Trophoblast cell (in vitro differentiated cells and primary cell): Measurements from ENCODE around the gene SLC12A3.
A peak's percentile ranks its signal among the peaks of the same experiment; 100 is the strongest.

Experiments used
- DNase-seq, 2 donors: peaks; one replicate each; pipeline ENCODE4 v3.0.0-alpha.2; 2016
- H2AFZ ChIP-seq: 2 replicates; pipeline ENCODE4 v1.6.1; 2013; ENCODE audit warnings: low read length, moderate library complexity, mild to moderate bottlenecking; ENCODE audit not compliant: insufficient read depth, poor library complexity
- H2AK5ac ChIP-seq: 2 replicates; pipeline ENCODE4 v1.6.1; 2013; ENCODE audit warnings: mild to moderate bottlenecking, low read length
- H2BK120ac ChIP-seq: 2 replicates; pipeline ENCODE4 v1.6.1; 2013; ENCODE audit warnings: low read length, mild to moderate bottlenecking, moderate library complexity; ENCODE audit not compliant: insufficient read depth, poor library complexity
- H2BK12ac ChIP-seq: 2 replicates; pipeline ENCODE4 v1.6.1; 2013; ENCODE audit warnings: mild to moderate bottlenecking, low read length, moderate library complexity
- H2BK5ac ChIP-seq: 2 replicates; pipeline ENCODE4 v1.6.1; 2013; ENCODE audit warnings: low read length, low read depth, moderate library complexity, mild to moderate bottlenecking; ENCODE audit not compliant: poor library complexity
- H3K14ac ChIP-seq: 2 replicates; pipeline ENCODE4 v1.6.1; 2013; ENCODE audit warnings: mild to moderate bottlenecking, low read length
- H3K18ac ChIP-seq: 2 replicates; pipeline ENCODE4 v1.6.1; 2013; ENCODE audit warnings: mild to moderate bottlenecking, low read length
- H3K23ac ChIP-seq: 2 replicates; pipeline ENCODE4 v1.6.1; 2013; ENCODE audit warnings: low read length
- H3K27ac ChIP-seq: 2 replicates; pipeline ENCODE4 v1.5.1; 2013; ENCODE audit warnings: low read depth, mild to moderate bottlenecking, inconsistent platforms, low read length, moderate library complexity
- H3K27me3 ChIP-seq: 2 replicates; pipeline ENCODE4 v1.6.1; 2013; ENCODE audit warnings: inconsistent platforms, mild to moderate bottlenecking, low read length, moderate library complexity; ENCODE audit not compliant: insufficient read depth
- H3K36me3 ChIP-seq, 2 experiments: 1 replicate in 1 of 2; 2 replicates in 1 of 2; pipeline ENCODE4 v1.6.1; 2013; ENCODE audit warnings: low read length in 2 of 2, mild to moderate bottlenecking in 2 of 2, moderate library complexity in 1 of 2; ENCODE audit not compliant: insufficient read depth in 2 of 2, control insufficient read depth in 1 of 2
- H3K4ac ChIP-seq: 2 replicates; pipeline ENCODE4 v1.6.1; 2013; ENCODE audit warnings: low read depth, mild to moderate bottlenecking, low read length, moderate library complexity
- H3K4me1 ChIP-seq, 2 experiments: 1 replicate in 1 of 2; 2 replicates in 1 of 2; pipeline ENCODE4 v1.6.1; 2013; ENCODE audit warnings: low read length in 2 of 2, mild to moderate bottlenecking in 2 of 2, moderate library complexity in 1 of 2; ENCODE audit not compliant: insufficient read depth in 2 of 2, control insufficient read depth in 1 of 2
- H3K4me2 ChIP-seq: 2 replicates; pipeline ENCODE4 v1.6.1; 2013; ENCODE audit warnings: inconsistent platforms, mild to moderate bottlenecking, low read length, moderate library complexity
- H3K4me3 ChIP-seq: 2 replicates; pipeline ENCODE4 v1.5.1; 2013; ENCODE audit warnings: mild to moderate bottlenecking, low read depth, low read length, inconsistent platforms
- H3K79me1 ChIP-seq: one replicate; pipeline ENCODE4 v1.6.1; 2013; ENCODE audit warnings: low read length
- H3K79me2 ChIP-seq: 2 replicates; pipeline ENCODE4 v1.6.1; 2013; ENCODE audit warnings: low read length, mild to moderate bottlenecking; ENCODE audit not compliant: control insufficient read depth, insufficient read depth, poor library complexity
- H3K9ac ChIP-seq: 2 replicates; pipeline ENCODE4 v1.6.1; 2013; ENCODE audit warnings: mild to moderate bottlenecking, low read length
- H3K9me3 ChIP-seq: 2 replicates; pipeline ENCODE4 v1.6.1; 2013; ENCODE audit warnings: low read depth, mild to moderate bottlenecking, control low read depth, inconsistent platforms, low read length; ENCODE audit not compliant: insufficient read depth
- H4K12ac ChIP-seq: 2 replicates; pipeline ENCODE4 v1.6.1; 2013; ENCODE audit warnings: low read depth, mild to moderate bottlenecking, low read length, moderate library complexity
- H4K8ac ChIP-seq: 2 replicates; pipeline ENCODE4 v1.6.1; 2013; ENCODE audit warnings: low read depth, mild to moderate bottlenecking, low read length, moderate library complexity
- H4K91ac ChIP-seq: one replicate; pipeline ENCODE4 v1.6.1; 2013; ENCODE audit warnings: low read depth, mild to moderate bottlenecking, low read length, moderate library complexity
- WGBS: extraction: QIAGEN DNeasy Blood & Tissue Kit; methylation state at CpG from one replicate; pipeline ENCODE4 v1.1.7; 2013; ENCODE audit warnings: missing lambda C conversion rate; ENCODE audit not compliant: insufficient read length, insufficient coverage; ENCODE audit errors: extremely low coverage; 5-methylcytosine and 5-hydroxymethylcytosine counted together

The SLC12A3 gene

DNA sequence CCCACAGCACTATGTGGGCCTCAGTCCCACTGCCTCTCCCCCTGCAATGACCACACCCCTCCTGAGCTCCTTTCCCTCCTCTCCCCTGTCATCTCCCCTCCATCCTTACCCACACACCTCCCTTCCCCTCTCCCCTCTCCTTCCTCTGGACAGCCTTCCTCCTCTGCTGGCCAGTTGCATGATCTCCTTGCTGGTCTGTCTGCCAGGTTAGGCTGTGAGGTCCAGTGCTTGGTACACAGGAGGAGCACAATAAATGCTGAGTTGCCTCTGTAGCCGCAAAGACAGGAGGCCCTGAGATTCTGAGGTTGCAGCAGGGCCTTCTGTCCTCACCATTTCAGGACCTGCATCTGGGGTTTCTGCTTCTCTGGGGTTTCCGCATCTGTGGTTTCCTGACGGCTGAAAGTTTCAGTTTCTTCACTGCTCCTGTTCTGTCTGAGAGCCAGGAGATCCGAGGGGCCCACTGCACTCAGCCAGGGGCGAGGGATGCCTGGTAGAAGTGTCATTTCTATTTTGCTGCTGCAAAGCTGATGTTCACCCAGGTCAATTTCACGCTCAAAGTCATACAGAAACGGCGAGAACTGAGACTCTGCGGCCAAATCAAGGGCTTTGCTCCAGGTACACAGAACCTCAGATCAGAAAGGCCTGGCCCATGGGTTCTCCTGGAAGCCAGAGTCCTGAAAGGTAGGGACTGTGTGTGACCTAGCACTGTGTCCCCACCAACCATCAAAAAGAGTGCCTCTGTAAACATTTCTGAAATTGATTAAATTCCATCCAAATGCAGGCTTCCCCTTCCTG lies 4.6 kb upstream of the SLC12A3 start:
- Histone ChIP-seq H2BK120ac (no peak overlapping the region), H3K9ac (peak overlapping the region; percentile 9), H3K9me3 (no peaks in the 10 kb centered on the region), H4K91ac (no peak overlapping the region), H3K4me2 (peak overlapping the region; percentile 14), H3K4me3 (no peak overlapping the region), H2BK12ac (no peak overlapping the region), H3K18ac (no peak overlapping the region), H3K79me1 (peaks cover 4% of the 10 kb centered on the region), H3K4ac (no peak overlapping the region), H3K4me1 (peaks cover 7 to 17% of the 10 kb centered on the region in 2 experiments), H4K8ac (no peak overlapping the region), H3K79me2 (no peaks in the 10 kb centered on the region), H2AK5ac (no peak overlapping the region), H3K27ac (no peak overlapping the region), H3K14ac (no peak overlapping the region), H2BK5ac (no peak overlapping the region), H3K27me3 (no peaks in the 10 kb centered on the region), H3K23ac (no peak overlapping the region), H4K12ac (no peak overlapping the region), H3K36me3 (no peaks in the 10 kb centered on the region), H2AFZ (no peak overlapping the region)
- no CpG with 5 or more reads among the region's 9 CpGs for whole genome bisulfite sequencing
- DNase-seq: peak in 1 of 2 donors; percentile 30

DNA sequence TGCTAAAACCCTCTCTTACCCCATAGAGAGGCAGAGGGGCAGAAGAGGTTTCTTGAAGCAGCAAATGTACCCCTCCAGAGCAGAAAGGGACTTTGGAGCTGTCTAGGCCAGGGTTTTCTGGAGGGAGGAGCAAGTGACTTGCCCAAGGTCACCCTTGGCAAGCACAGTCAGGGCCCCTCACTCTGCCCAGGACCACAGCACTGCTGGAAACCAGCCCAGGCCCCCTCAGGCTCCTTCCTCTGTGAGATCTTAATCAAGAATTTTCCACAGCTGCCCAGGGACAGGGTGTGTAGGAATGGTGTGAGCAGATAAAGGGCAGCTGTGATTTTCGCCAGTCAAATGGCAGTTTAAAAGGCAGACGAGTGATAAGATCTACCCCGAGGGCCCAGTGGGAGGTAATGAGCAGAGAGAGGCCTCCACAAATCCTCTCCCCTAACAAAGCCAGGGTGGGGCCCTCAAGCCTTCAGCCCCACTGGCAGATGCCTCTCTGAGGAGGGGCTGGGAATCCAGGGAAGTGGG lies 3.9 kb upstream of the SLC12A3 start:
- H3K9me3 ChIP-seq: no peaks in the 10 kb centered on the region
- peaks cover 7 to 17% of the 10 kb centered on the region in 2 experiments for H3K4me1 ChIP-seq
- no peaks in the 10 kb centered on the region for H3K79me2 ChIP-seq
- no peak overlapping the region for H3K4ac ChIP-seq
- H3K9ac ChIP-seq: no peak overlapping the region
- no peak overlapping the region for H4K91ac ChIP-seq
- no peak overlapping the region for H2AK5ac ChIP-seq
- no peak overlapping the region for H3K18ac ChIP-seq
- no peak overlapping the region for H3K27ac ChIP-seq
- H4K8ac ChIP-seq: no peak overlapping the region
- H3K27me3 ChIP-seq: no peaks in the 10 kb centered on the region
- no peaks in the 10 kb centered on the region for H3K36me3 ChIP-seq
- H2BK120ac ChIP-seq: no peak overlapping the region
- no peak overlapping the region for H4K12ac ChIP-seq
- H2BK5ac ChIP-seq: no peak overlapping the region
- peaks cover 4% of the 10 kb centered on the region for H3K79me1 ChIP-seq
- H2BK12ac ChIP-seq: no peak overlapping the region
- H3K4me3 ChIP-seq: no peak overlapping the region
- H2AFZ ChIP-seq: no peak overlapping the region
- H3K23ac ChIP-seq: no peak overlapping the region
- H3K4me2 ChIP-seq: peak overlapping the region; percentile 14
- WGBS: no CpG with 5 or more reads among the region's 3 CpGs
- peak; percentile 91 to 98 for DNase-seq
- no peak overlapping the region for H3K14ac ChIP-seq

DNA sequence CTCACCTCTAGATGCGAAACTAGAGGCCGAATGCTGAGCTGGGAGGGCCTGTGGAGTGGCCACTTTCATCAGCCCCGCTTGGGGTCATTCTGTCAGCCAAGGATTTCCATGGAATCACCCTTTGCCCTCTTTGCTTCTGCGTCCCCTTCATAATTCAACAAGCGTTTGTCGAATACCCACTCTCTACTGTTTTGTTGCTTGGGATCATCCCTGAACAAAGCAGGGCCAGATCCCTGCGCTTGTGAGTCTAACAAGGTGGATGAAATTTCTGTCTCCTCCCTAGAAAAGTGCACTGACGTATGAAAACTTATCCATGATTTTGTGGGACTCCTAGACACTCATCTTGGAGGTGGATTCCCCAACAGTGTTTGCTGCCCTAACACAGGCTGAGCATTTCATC lies 3.3 kb upstream of the SLC12A3 start:
- Histone ChIP-seq H2BK120ac (no peak overlapping the region), H3K18ac (no peak overlapping the region), H3K36me3 (no peaks in the 10 kb centered on the region)

DNA sequence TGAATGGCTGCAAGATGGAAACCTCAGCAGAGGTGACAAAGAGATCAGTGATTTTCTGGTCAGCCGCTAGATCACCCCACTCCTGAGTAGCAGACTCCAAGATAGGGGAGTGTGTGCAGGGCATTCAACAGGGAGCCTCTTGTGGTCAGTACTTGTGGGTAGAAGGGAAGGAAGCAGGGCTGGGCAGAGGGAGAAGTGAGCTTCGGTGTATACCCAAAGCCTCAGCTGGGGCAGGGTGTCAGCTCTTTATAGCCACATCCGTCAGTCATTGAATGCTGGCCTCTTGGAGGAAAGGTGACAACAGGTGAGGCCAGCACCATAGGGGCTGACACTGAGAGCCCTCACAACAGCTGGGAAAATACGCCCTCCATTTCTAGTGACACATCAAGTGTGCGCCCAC lies 2.2 kb upstream of the SLC12A3 start:
- Histone ChIP-seq H2AK5ac (no peak overlapping the region), H3K4me2 (no peak overlapping the region), H3K9ac (no peak overlapping the region), H3K27ac (no peak overlapping the region), H4K12ac (no peak overlapping the region), H3K14ac (no peak overlapping the region), H3K23ac (no peak overlapping the region), H3K79me1 (peaks cover 4% of the 10 kb centered on the region), H3K9me3 (no peaks in the 10 kb centered on the region), H3K18ac (no peak overlapping the region), H3K36me3 (no peaks in the 10 kb centered on the region), H3K4me1 (peaks cover 7 to 17% of the 10 kb centered on the region in 2 experiments), H3K4me3 (no peak overlapping the region), H4K91ac (no peak overlapping the region), H2BK120ac (no peak overlapping the region), H3K79me2 (no peaks in the 10 kb centered on the region), H2BK12ac (no peak overlapping the region), H4K8ac (no peak overlapping the region), H2BK5ac (no peak overlapping the region), H2AFZ (no peak overlapping the region), H3K27me3 (no peaks in the 10 kb centered on the region), H3K4ac (no peak overlapping the region)
- WGBS: no CpG with 5 or more reads among the region's 5 CpGs
- no peak for DNase-seq

More for the DNA sequence above, 3.3 kb upstream of the SLC12A3 start:
- no peak overlapping the region for H3K4ac ChIP-seq
- H2BK5ac ChIP-seq: no peak overlapping the region
- no peak for DNase-seq
- no peak overlapping the region for H4K8ac ChIP-seq
- H2AFZ ChIP-seq: no peak overlapping the region
- H4K12ac ChIP-seq: no peak overlapping the region
- no peaks in the 10 kb centered on the region for H3K9me3 ChIP-seq
- no peaks in the 10 kb centered on the region for H3K79me2 ChIP-seq
- peak overlapping the region; percentile 55 for H2BK12ac ChIP-seq
- no CpG with 5 or more reads among the region's 8 CpGs for WGBS
- H3K79me1 ChIP-seq: peaks cover 4% of the 10 kb centered on the region
- peaks cover 7 to 17% of the 10 kb centered on the region in 2 experiments for H3K4me1 ChIP-seq
- H3K23ac ChIP-seq: no peak overlapping the region
- no peak overlapping the region for H2AK5ac ChIP-seq
- no peak overlapping the region for H3K27ac ChIP-seq
- no peak overlapping the region for H3K14ac ChIP-seq
- H3K4me2 ChIP-seq: no peak overlapping the region
- H3K9ac ChIP-seq: no peak overlapping the region
- H4K91ac ChIP-seq: peak overlapping the region; percentile 25
- H3K27me3 ChIP-seq: no peaks in the 10 kb centered on the region
- no peak overlapping the region for H3K4me3 ChIP-seq
